Thymus (tissue), 11 donors: ENCODE results near the gene KBTBD4. TPM values are rescaled to one million over a fixed set of nuclear protein-coding genes. Genes with fewer than 3 reads are reported as not detected.

ENCODE experiments used
- DNase-seq, 9 donors: peaks; one replicate each; pipeline ENCODE4 v3.0.0-alpha.2; 2013; ENCODE audit warnings: low spot score in 9 of 9, low read depth in 6 of 9, missing footprints in 1 of 9
- H3K27ac ChIP-seq, 2 donors: one replicate each; pipeline ENCODE4 v1.5.1; 2013; ENCODE audit warnings: control low read depth in 1 of 2, low read depth in 1 of 2, low read length in 1 of 2, mild to moderate bottlenecking in 1 of 2, moderate library complexity in 1 of 2
- H3K27me3 ChIP-seq, 2 donors: one replicate each; pipeline ENCODE4 v1.5.1; 2013; ENCODE audit warnings: low read length in 1 of 2; ENCODE audit not compliant: control insufficient read depth in 2 of 2, insufficient read depth in 1 of 2
- H3K36me3 ChIP-seq, 2 donors: one replicate each; pipeline ENCODE4 v1.5.1; 2013; ENCODE audit warnings: low read length in 1 of 2, mild to moderate bottlenecking in 1 of 2, moderate library complexity in 1 of 2; ENCODE audit not compliant: control insufficient read depth in 2 of 2, insufficient read depth in 2 of 2
- H3K4me1 ChIP-seq, 2 donors: one replicate each; pipeline ENCODE4 v1.5.1; 2013; ENCODE audit warnings: low read length in 2 of 2; ENCODE audit not compliant: control insufficient read depth in 2 of 2, insufficient read depth in 2 of 2
- H3K4me3 ChIP-seq, 2 donors: one replicate each; pipeline ENCODE4 v1.5.1; 2013; ENCODE audit warnings: low read length in 2 of 2, control low read depth in 1 of 2, mild to moderate bottlenecking in 1 of 2
- H3K9me3 ChIP-seq, 2 donors: one replicate each; pipeline ENCODE4 v1.5.1; 2013; ENCODE audit warnings: low read length in 1 of 2, mild to moderate bottlenecking in 1 of 2; ENCODE audit not compliant: control insufficient read depth in 2 of 2, insufficient read depth in 1 of 2
- WGBS: extraction: QIAGEN DNeasy Blood & Tissue Kit; methylation state at CpG from one replicate; pipeline ENCODE4 v1.1.7; 2013; 5-methylcytosine and 5-hydroxymethylcytosine counted together
- polyA plus RNA-seq: library from polyadenylated mRNA; stranded (reverse); fragments of 200-250 nt; gene quantifications from one replicate; pipeline ENCODE4 v1.2.3, GENCODE V29; 2013
- total RNA-seq: library from RNA; stranded (reverse); fragments of 120-200 nt; gene quantifications from one replicate; pipeline ENCODE4 v1.2.4, GENCODE V29; 2013
- donor health status: healthy.

KBTBD4 gene
- total and polyA plus RNA-seq, 2 donors, result 13.3 to 20.6 TPM

GRCh38 chr11:47609675-47610074 is 30.9 kb upstream of the KBTBD4 start:
- Histone ChIP-seq H3K27me3 (no peaks in the 10 kb centered on the region), H3K4me3 (no peak overlapping the region), H3K9me3 (no peaks in the 10 kb centered on the region), H3K4me1 (no peaks in the 10 kb centered on the region), H3K36me3 (peaks cover 6 to 7% of the 10 kb centered on the region in 2 donors), H3K27ac (no peak overlapping the region)
- no peak for DNase-seq
- 72% methylated on average over 3 of the region's 3 CpGs for WGBS

- no peaks in the 10 kb centered on the region for H3K27me3 ChIP-seq
- no peak overlapping the region for H3K27ac ChIP-seq
- WGBS, result 95% methylated on average over 7 of the region's 7 CpGs
- H3K9me3 ChIP-seq, result no peaks in the 10 kb centered on the region
- no peaks in the 10 kb centered on the region for H3K4me1 ChIP-seq
- no peak for DNase-seq
- no peak overlapping the region for H3K4me3 ChIP-seq
- H3K36me3 ChIP-seq, result peaks cover 6 to 7% of the 10 kb centered on the region in 2 donors
These were observed 28.6 kb upstream of the KBTBD4 start for GRCh38 chr11:47607380-47607779.

GRCh38 chr11:47606731-47607130 is 28.0 kb upstream of the KBTBD4 start:
- H3K4me3 ChIP-seq, result no peak overlapping the region
- no peaks in the 10 kb centered on the region for H3K9me3 ChIP-seq
- no peaks in the 10 kb centered on the region for H3K4me1 ChIP-seq
- H3K36me3 ChIP-seq, result peaks cover 6 to 7% of the 10 kb centered on the region in 2 donors
- H3K27ac ChIP-seq, result no peak overlapping the region
- 52% methylated on average over 5 of the region's 5 CpGs for WGBS
- DNase-seq, result no peak
- no peaks in the 10 kb centered on the region for H3K27me3 ChIP-seq

GRCh38 chr11:47605921-47606320 is 27.2 kb upstream of the KBTBD4 start:
- DNase-seq, result no peak
- Histone ChIP-seq H3K9me3 (no peaks in the 10 kb centered on the region), H3K36me3 (peaks cover under 1 to 4% of the 10 kb centered on the region in 2 donors), H3K4me1 (no peaks in the 10 kb centered on the region), H3K27me3 (no peaks in the 10 kb centered on the region), H3K27ac (no peak overlapping the region), H3K4me3 (no peak overlapping the region)
- WGBS, result 97% methylated on average over 3 of the region's 3 CpGs

GRCh38 chr11:47603295-47603694 is 24.5 kb upstream of the KBTBD4 start:
- Histone ChIP-seq H3K4me1 (no peaks in the 10 kb centered on the region), H3K36me3 (peaks cover 0 to 2% of the 10 kb centered on the region in 2 donors), H3K27ac (no peak overlapping the region), H3K4me3 (no peak overlapping the region), H3K27me3 (no peaks in the 10 kb centered on the region), H3K9me3 (no peaks in the 10 kb centered on the region)
- DNase-seq, result no peak
- WGBS, result 98% methylated on average over 4 of the region's 4 CpGs

- Histone ChIP-seq H3K9me3 (no peaks in the 10 kb centered on the region), H3K4me3 (no peak overlapping the region), H3K36me3 (no peaks in the 10 kb centered on the region), H3K27me3 (peaks cover 4 to 5% of the 10 kb centered on the region in 2 donors), H3K27ac (no peak overlapping the region), H3K4me1 (no peaks in the 10 kb centered on the region)
- 94% methylated on average over 4 of the region's 4 CpGs for WGBS
- no peak for DNase-seq
These were observed 21.1 kb upstream of the KBTBD4 start for GRCh38 chr11:47599902-47600301.

- WGBS, result 100% methylated on average over 1 of the region's 1 CpG
- no peak overlapping the region for H3K4me3 ChIP-seq
- no peak for DNase-seq
- no peak overlapping the region for H3K27ac ChIP-seq
- peaks cover 6 to 29% of the 10 kb centered on the region in 2 donors for H3K4me1 ChIP-seq
- H3K9me3 ChIP-seq, result no peaks in the 10 kb centered on the region
- no peaks in the 10 kb centered on the region for H3K36me3 ChIP-seq
- H3K27me3 ChIP-seq, result peaks cover 23 to 28% of the 10 kb centered on the region in 2 donors
These were observed 17.2 kb upstream of the KBTBD4 start for GRCh38 chr11:47595967-47596366.

- no peak overlapping the region for H3K27ac ChIP-seq
- no peak for DNase-seq
- 94% methylated on average over 7 of the region's 7 CpGs for WGBS
- no peaks in the 10 kb centered on the region for H3K9me3 ChIP-seq
- no peak overlapping the region for H3K4me3 ChIP-seq
- peaks cover 23 to 28% of the 10 kb centered on the region in 2 donors for H3K27me3 ChIP-seq
- peaks cover 6 to 29% of the 10 kb centered on the region in 2 donors for H3K4me1 ChIP-seq
- H3K36me3 ChIP-seq, result no peaks in the 10 kb centered on the region
These were observed 16.3 kb upstream of the KBTBD4 start for GRCh38 chr11:47595029-47595428.

GRCh38 chr11:47593934-47594855 is 15.4 kb upstream of the KBTBD4 start, which contains the start of gene C1QTNF4:
TSS of gene C1QTNF4 (minus strand) at chr11:47594411. CDS start at chr11:47590810, 3,601 bp downstream.
- no peak for DNase-seq
- peak within 1 kb of the TSS in 1 of 2 donors; percentile 18 for H3K4me3 ChIP-seq

More at GRCh38 chr11:47593934-47594855, 15.4 kb upstream of the KBTBD4 start, which contains the start of gene C1QTNF4:
- H3K27me3 ChIP-seq, result peaks cover 23 to 28% of the 10 kb centered on the region in 2 donors
- WGBS, result 7% methylated on average over 48 of the region's 48 CpGs
- no peak within 1 kb of the TSS for H3K27ac ChIP-seq
- H3K4me1 ChIP-seq, result peaks cover 6 to 29% of the 10 kb centered on the region in 2 donors
- H3K9me3 ChIP-seq, result no peaks in the 10 kb centered on the region
- no peaks in the 10 kb centered on the region for H3K36me3 ChIP-seq
